Osteoblast (primary cell): ENCODE measurements around the gene RIMBP2. TPM values are rescaled to one million over a fixed set of nuclear protein-coding genes. Genes with fewer than 3 reads are reported as not detected.

ENCODE experiments used
- DNase-seq: peaks from one replicate; pipeline ENCODE4 v3.0.0; 2011; ENCODE audit warnings: low spot score, mixed read lengths; ENCODE audit not compliant: insufficient read length; ENCODE audit errors: missing footprints
- H2AFZ ChIP-seq: 2 replicates; pipeline ENCODE4 v1.6.0; 2011; ENCODE audit warnings: mild to moderate bottlenecking, low read length
- H3K27ac ChIP-seq: 2 replicates; pipeline ENCODE4 v1.5.1; 2011; ENCODE audit warnings: mild to moderate bottlenecking, low read depth, low read length, moderate library complexity
- H3K27me3 ChIP-seq: 2 replicates; pipeline ENCODE4 v1.6.0; 2012; ENCODE audit warnings: mild to moderate bottlenecking, control low read depth, inconsistent platforms, low read length, moderate library complexity; ENCODE audit not compliant: insufficient read depth
- H3K36me3 ChIP-seq: 2 replicates; pipeline ENCODE4 v1.5.1; 2011; ENCODE audit warnings: mild to moderate bottlenecking, low read length, control low read depth, moderate library complexity; ENCODE audit not compliant: insufficient read depth
- H3K4me1 ChIP-seq: 2 replicates; pipeline ENCODE4 v1.5.1; 2011; ENCODE audit warnings: mild to moderate bottlenecking, low read length, control low read depth, moderate library complexity; ENCODE audit not compliant: insufficient read depth
- H3K4me2 ChIP-seq: 2 replicates; pipeline ENCODE4 v1.6.0; 2011; ENCODE audit warnings: mild to moderate bottlenecking, low read length; ENCODE audit not compliant: insufficient read depth
- H3K4me3 ChIP-seq: fragments of 200-600 bp; sonication (generic); 3 replicates; pipeline ENCODE4 v1.5.1; 2012; ENCODE audit warnings: mild to moderate bottlenecking, low read length, inconsistent platforms; ENCODE audit not compliant: insufficient read depth
- H3K79me2 ChIP-seq: 2 replicates; pipeline ENCODE4 v1.6.0; 2012; ENCODE audit warnings: mild to moderate bottlenecking, low read length, control low read depth, inconsistent platforms; ENCODE audit not compliant: insufficient read depth
- H3K9me3 ChIP-seq: 2 replicates; pipeline ENCODE4 v1.5.1; 2011; ENCODE audit warnings: low read depth, low read length, control low read depth
- H4K20me1 ChIP-seq: 2 replicates; pipeline ENCODE4 v1.6.0; 2012; ENCODE audit warnings: mild to moderate bottlenecking, low read length, control low read depth; ENCODE audit not compliant: insufficient read depth
- CTCF ChIP-seq: IDR thresholded peaks from 2 replicates; pipeline ENCODE4 v1.5.1; 2011; ENCODE audit warnings: mild to moderate bottlenecking, low read depth, low read length, moderate library complexity; ENCODE audit errors: extremely low read depth
- total RNA-seq: library from RNA; depleted of rRNA; stranded (reverse); fragments of >200 nt; gene quantifications from 2 replicates; pipeline ENCODE4 v1.2.3, GENCODE V29; 2012

RIMBP2 gene
- total RNA-seq, 1 donor, result not detected

DNA sequence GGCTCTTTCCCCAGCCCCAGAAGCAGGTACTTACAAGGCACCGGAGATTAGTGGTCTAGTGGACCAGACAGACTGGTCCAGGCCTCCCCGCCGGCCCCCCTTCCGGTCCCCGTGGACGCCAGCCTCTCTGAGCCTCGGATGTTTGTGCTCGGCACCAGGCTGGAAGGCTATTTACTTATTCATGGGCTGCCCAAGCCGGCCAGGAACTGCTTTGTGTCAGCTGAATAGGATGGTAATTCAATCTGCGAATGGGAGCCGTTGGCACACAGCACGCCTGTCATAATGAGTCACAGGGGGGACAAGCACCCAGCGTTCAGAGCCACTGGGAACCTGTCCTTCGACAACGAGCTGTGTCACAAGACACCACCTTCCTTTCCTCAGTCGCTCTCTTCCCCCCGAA, 82.3 kb downstream of the RIMBP2 start:
- no peak overlapping the region for H3K4me3 ChIP-seq
- H3K9me3 ChIP-seq, result no peaks in the 10 kb centered on the region
- no peaks in the 10 kb centered on the region for H4K20me1 ChIP-seq
- DNase-seq, result no peak
- H3K4me2 ChIP-seq, result no peak overlapping the region
- no peaks in the 10 kb centered on the region for H3K27me3 ChIP-seq
- H3K4me1 ChIP-seq, result no peaks in the 10 kb centered on the region
- H2AFZ ChIP-seq, result no peak overlapping the region
- no peaks in the 10 kb centered on the region for H3K36me3 ChIP-seq
- no peak overlapping the region for H3K27ac ChIP-seq
- no peak for TF ChIP-seq CTCF
- H3K79me2 ChIP-seq, result no peaks in the 10 kb centered on the region

- H3K4me3 ChIP-seq, result no peak overlapping the region
Observed at GRCh38 chr12:130632642-130633041, 83.5 kb downstream of the RIMBP2 start.

GRCh38 chr12:130628304-130628703, 87.8 kb downstream of the RIMBP2 start:
- H3K9me3 ChIP-seq, result peaks cover 6% of the 10 kb centered on the region
- H3K27me3 ChIP-seq, result no peaks in the 10 kb centered on the region
- H3K4me1 ChIP-seq, result no peaks in the 10 kb centered on the region
- no peak for TF ChIP-seq CTCF
- no peak overlapping the region for H3K4me3 ChIP-seq
- no peaks in the 10 kb centered on the region for H4K20me1 ChIP-seq
- no peaks in the 10 kb centered on the region for H3K79me2 ChIP-seq
- no peaks in the 10 kb centered on the region for H3K36me3 ChIP-seq
- no peak for DNase-seq
- no peak overlapping the region for H3K4me2 ChIP-seq
- H2AFZ ChIP-seq, result no peak overlapping the region
- no peak overlapping the region for H3K27ac ChIP-seq

More at GRCh38 chr12:130632642-130633041, 83.5 kb downstream of the RIMBP2 start:
- no peak for DNase-seq
- Histone ChIP-seq H3K4me1 (no peaks in the 10 kb centered on the region), H2AFZ (no peak overlapping the region), H3K9me3 (no peaks in the 10 kb centered on the region), H3K4me2 (no peak overlapping the region), H3K79me2 (no peaks in the 10 kb centered on the region), H3K36me3 (no peaks in the 10 kb centered on the region), H3K27ac (no peak overlapping the region), H3K27me3 (no peaks in the 10 kb centered on the region), H4K20me1 (no peaks in the 10 kb centered on the region)
- no peak for TF ChIP-seq CTCF

DNA sequence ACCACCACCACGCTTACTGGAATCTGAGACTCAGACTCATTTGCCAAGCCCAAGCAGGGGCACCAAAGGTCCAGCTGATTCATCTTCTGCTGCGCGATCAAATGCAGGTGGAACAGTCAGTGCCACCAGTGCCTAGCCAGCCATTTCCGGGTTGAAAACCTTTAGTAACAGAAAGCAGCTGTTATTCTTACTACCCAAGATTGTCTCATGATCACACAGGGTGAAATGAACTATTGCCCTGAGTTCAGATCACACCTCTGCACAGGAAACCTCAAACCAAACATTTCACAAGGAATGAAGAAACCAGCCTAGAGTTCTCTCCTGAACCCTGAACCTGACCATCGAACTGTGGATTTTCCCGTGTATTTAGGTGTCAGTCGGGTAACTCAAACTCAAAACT, 88.9 kb downstream of the RIMBP2 start:
- no peaks in the 10 kb centered on the region for H3K4me1 ChIP-seq
- no peaks in the 10 kb centered on the region for H4K20me1 ChIP-seq
- H3K9me3 ChIP-seq, result peaks cover 6% of the 10 kb centered on the region
- H3K4me2 ChIP-seq, result no peak overlapping the region
- H3K36me3 ChIP-seq, result no peaks in the 10 kb centered on the region
- no peaks in the 10 kb centered on the region for H3K27me3 ChIP-seq
- no peaks in the 10 kb centered on the region for H3K79me2 ChIP-seq
- no peak for DNase-seq
- no peak overlapping the region for H3K4me3 ChIP-seq
- H2AFZ ChIP-seq, result no peak overlapping the region
- TF ChIP-seq CTCF, result no peak
- H3K27ac ChIP-seq, result no peak overlapping the region
